Measurements from ENCODE around the gene SLC12A7. TPM values are rescaled to one million over a fixed set of nuclear protein-coding genes. Genes with fewer than 3 reads are reported as not detected.

Gene SLC12A7
- total and polyA plus RNA-seq, 9 of the 15 experiments (the other 6 are each of a cell fraction or from before 2014, with no cell fraction given) = 0.01 to 3.1 (median 0.56) TPM

- POLR2A ChIA-PET = interaction anchor here (0.6 to 1.8 kb wide), 4 partner anchors 9 to 216 kb away, joined by 3 to 4 read pairs (median 4); no protein-coding TSS in a partner anchor
- Histone ChIP-seq H3K36me3 (ENCODE audit: control insufficient read depth, insufficient read depth, low read length) (no peaks in the 10 kb centered on the region), H3K27ac (ENCODE audit: extremely low read depth, low read depth, low read length) (no peak overlapping the region), H4K20me1 (replicated peaks; ENCODE audit: control insufficient read depth, insufficient read depth, low read length) (peaks cover 3% of the 10 kb centered on the region; the same call in 1 of the 2 replicates), H2AFZ (ENCODE audit: low read depth, low read length) (no peak overlapping the region), H3K4me1 (replicated peaks in 1 of 2; ENCODE audit: control insufficient read depth in 2 of 2, insufficient read depth in 2 of 2, low read length in 2 of 2) (peaks cover 0 to 43% of the 10 kb centered on the region in 2 experiments; a peak in 2 of 5 replicates), H3K79me2 (ENCODE audit: control insufficient read depth, insufficient read depth, low read length) (no peaks in the 10 kb centered on the region), H3K9ac (ENCODE audit: insufficient read depth in 1 of 2, low read depth in 2 of 2, low read length in 2 of 2) (no peak overlapping the region), H3K27me3 (ENCODE audit: control insufficient read depth in 2 of 2, insufficient read depth in 2 of 2, low read length in 2 of 2) (peaks cover 17 to 83% of the 10 kb centered on the region in 2 experiments; a peak in 4 of 5 replicates), H3K9me1 (ENCODE audit: control insufficient read depth, insufficient read depth, low read length) (no peaks in the 10 kb centered on the region), H3K4me2 (ENCODE audit: insufficient read depth, low read length) (no peak overlapping the region), H3K4me3 (no peak overlapping the region), H3K9me3 (replicated peaks; ENCODE audit: control insufficient read depth, insufficient read depth, low read depth, low read length) (no peaks in the 10 kb centered on the region)
- in situ Hi-C loops (cut with MboI) = loop anchor here (10.0 kb wide), 1 partner anchor 115 kb away; no protein-coding TSS in a partner anchor
- no TSS peak for BruUV-seq (replicated peaks)
- CTCF ChIA-PET (ENCODE audit: low intra/inter-chr PET ratio) = interaction anchor here (0.7 to 2.4 kb wide), 5 partner anchors 29 to 215 kb away, joined by 3 to 22 read pairs (median 4); no protein-coding TSS in a partner anchor
- DNase-seq (ENCODE audit: extremely low read depth in 1 of 4, low spot score in 3 of 4) (no peak), ATAC-seq (no peak), FAIRE-seq (no peak)
- WGBS (ENCODE audit: insufficient coverage, low coverage, missing lambda C conversion rate) = 18% methylated on average over 34 of the region's 37 CpGs
- intact Hi-C loops (cut with micrococcal nuclease) = loop anchor here (1.0 kb wide), 2 partner anchors 86 to 216 kb away; no protein-coding TSS in a partner anchor
- TF ChIP-seq ARID3B (CRISPR knock-in tag; IDR thresholded peaks at IDR 0.05; ENCODE audit: borderline replicate concordance) = no peak
- no peak for TF ChIP-seq GMEB1 (CRISPR knock-in tag; IDR thresholded peaks at IDR 0.05)
- no peak for TF ChIP-seq BRF1 (IDR thresholded peaks at IDR 0.05; ENCODE audit: borderline replicate concordance, extremely low read depth, insufficient read length)
- no peak for TF ChIP-seq NUFIP1 (IDR thresholded peaks at IDR 0.05; ENCODE audit: partially characterized antibody)
- no peak for TF ChIP-seq ZNF324 (CRISPR knock-in tag; IDR thresholded peaks at IDR 0.05)
- no peak for TF ChIP-seq ZBTB17 (CRISPR knock-in tag; IDR thresholded peaks at IDR 0.05)
- TF ChIP-seq DACH1 (IDR thresholded peaks at IDR 0.05; ENCODE audit: partially characterized antibody) = no peak
- TF ChIP-seq, protein P1, sequence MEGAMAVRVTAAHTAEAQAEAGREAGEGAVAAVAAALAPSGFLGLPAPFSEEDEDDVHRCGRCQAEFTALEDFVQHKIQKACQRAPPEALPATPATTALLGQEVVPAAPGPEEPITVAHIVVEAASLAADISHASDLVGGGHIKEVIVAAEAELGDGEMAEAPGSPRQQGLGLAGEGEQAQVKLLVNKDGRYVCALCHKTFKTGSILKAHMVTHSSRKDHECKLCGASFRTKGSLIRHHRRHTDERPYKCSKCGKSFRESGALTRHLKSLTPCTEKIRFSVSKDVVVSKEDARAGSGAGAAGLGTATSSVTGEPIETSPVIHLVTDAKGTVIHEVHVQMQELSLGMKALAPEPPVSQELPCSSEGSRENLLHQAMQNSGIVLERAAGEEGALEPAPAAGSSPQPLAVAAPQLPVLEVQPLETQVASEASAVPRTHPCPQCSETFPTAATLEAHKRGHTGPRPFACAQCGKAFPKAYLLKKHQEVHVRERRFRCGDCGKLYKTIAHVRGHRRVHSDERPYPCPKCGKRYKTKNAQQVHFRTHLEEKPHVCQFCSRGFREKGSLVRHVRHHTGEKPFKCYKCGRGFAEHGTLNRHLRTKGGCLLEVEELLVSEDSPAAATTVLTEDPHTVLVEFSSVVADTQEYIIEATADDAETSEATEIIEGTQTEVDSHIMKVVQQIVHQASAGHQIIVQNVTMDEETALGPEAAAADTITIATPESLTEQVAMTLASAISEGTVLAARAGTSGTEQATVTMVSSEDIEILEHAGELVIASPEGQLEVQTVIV (CRISPR knock-in tag; IDR thresholded peaks at IDR 0.05; ENCODE audit: borderline replicate concordance) = no peak
- TF ChIP-seq NBN (IDR thresholded peaks at IDR 0.05; ENCODE audit: low read depth) = no peak
- no peak for TF ChIP-seq TGIF2 (CRISPR knock-in tag; IDR thresholded peaks at IDR 0.05)
- no peak for TF ChIP-seq JUNB (CRISPR knock-in tag; conservative IDR thresholded peaks at IDR 0.05)
- no peak for TF ChIP-seq CTCFL (IDR thresholded peaks at IDR 0.05; ENCODE audit: borderline replicate concordance, insufficient read depth, low read depth, low read length, poor library complexity, severe bottlenecking)
These were observed 27.7 kb upstream of the SLC12A7 start for GRCh38 chr5:1139331-1140170.

Data from K562 (cell line).